GM12872 (cell line): ENCODE measurements around the gene SETD2.

Experiments used
- CTCF ChIP-seq: IDR thresholded peaks from 3 replicates; pipeline ENCODE4 v1.5.1; 2011; ENCODE audit warnings: low read depth, mild to moderate bottlenecking, low read length, moderate library complexity; ENCODE audit not compliant: insufficient read depth

Gene SETD2

GRCh38 chr3:46981932-46982471, 181.9 kb downstream of the SETD2 start:
- no peak for TF ChIP-seq CTCF

- no peak for TF ChIP-seq CTCF
These were observed 183.9 kb downstream of the SETD2 start for GRCh38 chr3:46979958-46980497.

- no peak for TF ChIP-seq CTCF
These were observed 184.6 kb downstream of the SETD2 start, which contains the start of gene NBEAL2 for GRCh38 chr3:46978985-46979944. Gene NBEAL2 (plus strand): TSS chr3:46979666. CDS start chr3:46979862, 196 bp downstream.

GRCh38 chr3:46978381-46978780, 185.5 kb downstream of the SETD2 start:
- TF ChIP-seq CTCF: no peak

GRCh38 chr3:46977811-46978195, 186.1 kb downstream of the SETD2 start:
- TF ChIP-seq CTCF: no peak

GRCh38 chr3:46976326-46977190, 187.4 kb downstream of the SETD2 start, which contains the start of gene CCDC12:
Gene CCDC12 (minus strand): TSS chr3:46976745. CDS start chr3:46976732, 13 bp downstream.
- TF ChIP-seq CTCF: no peak
